ENCODE measurements around the gene GMEB1.
"Not testable (repeated sequence)": the region's sequence is repeated elsewhere in the genome, so short reads cannot be mapped to it uniquely, and the experiment has no call there.

Gene GMEB1

DNA sequence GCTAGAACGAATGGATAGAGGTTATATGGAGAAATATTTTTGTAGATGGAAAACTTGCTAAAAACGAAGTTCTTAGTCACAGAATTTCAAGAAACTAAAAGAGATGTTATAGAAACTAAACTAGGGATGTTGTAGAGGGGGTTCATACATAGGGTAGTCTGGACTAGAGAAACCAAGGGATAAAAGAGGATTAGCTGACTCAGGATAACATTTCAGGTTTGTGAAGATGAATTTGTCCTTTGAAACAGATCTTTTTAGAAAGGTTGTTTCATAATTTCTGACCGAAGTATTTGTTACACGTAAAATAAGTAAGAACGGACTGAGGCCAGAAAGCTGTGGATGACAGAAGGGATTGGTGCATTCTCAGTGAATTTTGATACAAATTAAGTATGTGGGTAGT lies 81.7 kb downstream of the GMEB1 start:
- DNase-seq (ENCODE audit: low read depth in 3 of 3, low spot score in 1 of 3), result no peak

DNA sequence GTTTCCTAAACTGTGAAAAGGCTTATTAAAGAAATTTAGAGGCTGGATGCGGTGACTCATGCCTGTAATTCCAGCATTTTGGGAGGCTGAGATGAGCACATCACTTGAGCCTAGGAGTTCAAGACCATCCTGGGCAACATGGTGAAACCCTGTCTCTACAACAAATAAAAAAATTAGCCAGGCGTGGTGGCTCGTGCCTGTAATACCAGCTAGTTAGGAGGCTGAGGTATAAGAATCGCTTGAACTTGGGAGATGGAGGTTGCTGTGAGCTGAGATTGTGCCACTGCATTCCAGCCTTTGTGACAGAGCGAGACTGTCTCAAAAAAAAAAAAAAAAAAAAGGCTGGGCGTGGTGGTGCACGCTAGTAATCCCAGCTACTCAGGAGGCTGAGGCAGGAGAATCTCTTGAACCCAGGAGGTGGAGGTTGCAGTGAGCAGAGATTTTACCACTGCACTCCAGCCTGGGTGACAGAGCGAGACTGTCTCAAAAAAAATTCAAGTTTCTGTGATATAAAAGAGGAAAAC lies 82.2 kb downstream of the GMEB1 start:
- DNase-seq (ENCODE audit: low read depth in 3 of 3, low spot score in 1 of 3), result not testable (repeated sequence)

DNA sequence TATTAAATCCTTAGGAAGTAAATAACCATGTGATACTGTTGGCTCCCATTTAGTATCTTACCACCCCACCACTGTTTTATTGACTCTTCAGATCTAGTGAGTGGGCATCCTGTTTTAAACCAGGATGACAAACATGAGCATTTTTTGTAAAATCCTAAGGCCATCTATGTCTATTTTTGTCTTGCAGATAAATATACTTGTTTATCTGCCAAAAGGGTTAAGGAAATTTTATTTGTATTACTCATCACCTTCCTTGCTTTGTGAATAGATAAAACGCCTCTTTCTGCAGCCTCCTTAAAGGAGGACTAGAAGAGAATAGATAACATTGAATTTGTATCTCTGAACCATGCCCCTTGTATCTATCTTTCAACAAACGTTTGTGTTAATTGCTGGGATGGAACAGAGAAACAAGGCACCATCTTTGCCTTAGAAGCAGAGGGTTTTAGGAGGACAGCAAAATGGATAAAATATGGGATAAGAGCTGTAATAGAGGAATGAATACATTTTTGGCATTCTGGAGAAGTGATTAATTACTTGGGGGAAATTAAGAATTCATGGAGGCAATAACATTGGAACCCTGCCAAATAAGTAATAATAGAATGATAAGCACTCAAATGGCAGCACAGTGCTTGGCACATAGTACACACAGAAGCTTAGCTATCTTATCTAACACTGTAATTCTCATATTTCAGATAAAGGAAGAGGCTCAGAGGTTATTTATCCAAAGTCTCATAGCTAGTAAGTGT lies 82.9 kb downstream of the GMEB1 start:
- no peak for DNase-seq (ENCODE audit: low read depth in 3 of 3, low spot score in 1 of 3)

DNA sequence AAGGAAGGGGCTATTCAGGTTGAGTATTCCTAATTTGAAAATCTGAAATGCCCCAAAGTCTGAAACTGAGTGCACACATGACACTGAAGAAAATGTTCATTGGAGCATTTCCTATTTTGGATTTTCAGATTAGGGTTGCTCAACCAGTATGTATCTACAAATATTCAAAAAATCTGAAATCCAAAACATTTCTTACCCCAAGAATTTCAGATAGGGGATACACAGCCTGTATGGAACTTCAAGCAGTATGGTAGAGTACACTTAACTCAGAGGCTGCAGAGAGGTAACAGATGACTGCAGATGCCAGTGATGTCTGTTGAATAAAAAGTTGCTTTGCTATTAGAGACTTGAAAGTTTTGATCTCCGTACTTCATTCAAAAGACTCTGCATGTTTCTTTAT lies 87.1 kb downstream of the GMEB1 start:
- DNase-seq (ENCODE audit: low read depth in 3 of 3, low spot score in 1 of 3), result no peak

DNA sequence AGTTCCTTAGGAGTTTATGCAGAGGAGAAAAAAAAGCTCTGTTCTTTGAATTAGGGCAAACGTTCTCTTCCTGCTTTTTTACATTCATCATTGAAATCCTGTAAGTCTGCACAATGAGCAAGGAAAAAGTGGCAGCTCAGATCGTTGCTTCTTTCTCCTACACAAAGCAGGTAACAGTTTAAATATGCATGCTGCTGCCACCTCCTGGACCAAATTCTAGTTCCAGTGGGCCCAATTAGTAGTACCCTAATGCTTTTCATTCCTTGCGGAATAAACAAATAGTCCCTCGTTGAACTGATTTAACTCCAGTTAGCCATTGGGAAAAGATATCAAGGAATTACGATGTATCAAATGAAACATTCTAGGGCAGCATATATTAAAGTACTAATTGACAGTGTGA lies 88.3 kb downstream of the GMEB1 start:
- no peak for DNase-seq (ENCODE audit: low read depth in 3 of 3, low spot score in 1 of 3)

DNA sequence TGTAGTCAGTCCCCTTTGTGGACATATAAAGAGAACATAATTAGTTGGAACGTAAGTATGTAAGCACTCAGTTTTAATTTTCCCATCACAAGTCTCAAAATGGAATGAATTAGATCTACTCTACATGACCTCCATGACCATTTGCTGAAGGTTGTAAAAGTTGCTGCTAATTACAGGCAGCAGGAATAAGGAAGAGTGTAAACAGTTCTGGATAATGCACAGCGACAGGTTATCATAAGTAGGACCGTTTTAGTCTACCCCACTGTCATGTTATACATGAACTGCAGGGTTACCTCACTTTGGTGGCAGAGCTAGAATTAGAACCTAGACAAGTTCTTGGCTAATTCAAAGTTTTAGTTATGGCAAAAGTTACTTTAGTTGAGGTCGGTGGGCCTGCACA lies 89.8 kb downstream of the GMEB1 start:
- DNase-seq (ENCODE audit: low read depth in 3 of 3, low spot score in 1 of 3), result no peak

DNA sequence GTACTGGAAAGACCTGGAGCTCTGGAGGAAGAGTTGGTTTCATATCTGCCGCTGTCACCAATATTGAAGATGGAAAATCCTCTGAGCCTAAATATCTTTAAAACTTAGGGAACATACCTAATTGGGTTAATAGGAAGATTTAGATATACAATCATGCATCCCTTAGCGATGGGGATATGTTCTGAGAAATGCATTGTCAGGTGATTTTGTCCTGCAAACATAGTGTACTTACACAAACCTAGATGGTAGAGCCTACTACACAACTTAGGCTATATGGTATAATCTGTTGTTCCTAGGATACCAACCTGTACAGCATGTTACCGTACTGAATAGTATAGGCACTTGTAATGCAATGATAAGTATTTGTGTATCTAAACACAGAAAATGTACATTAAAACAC lies 90.7 kb downstream of the GMEB1 start:
- DNase-seq (ENCODE audit: low read depth in 3 of 3, low spot score in 1 of 3), result no peak

DNA sequence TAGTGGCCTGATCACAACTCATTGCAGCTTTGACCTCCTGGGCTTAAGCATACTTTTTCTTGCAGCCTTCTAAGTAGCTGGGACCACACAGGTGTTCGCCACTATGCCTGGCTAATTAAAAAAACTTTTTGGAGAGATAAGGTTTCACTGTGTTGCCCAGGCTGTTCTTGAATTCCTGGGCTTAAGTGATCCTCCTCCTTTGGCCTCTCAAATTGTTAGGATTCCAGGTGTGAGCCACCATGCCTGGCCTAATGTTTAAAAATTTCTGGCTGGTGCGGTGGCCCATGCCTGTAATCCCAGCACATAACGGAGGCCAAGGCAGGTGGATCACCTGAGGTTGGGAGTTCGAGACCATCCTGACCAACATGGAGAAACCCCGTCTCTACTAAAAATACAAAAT lies 92.6 kb downstream of the GMEB1 start:
- no peak for DNase-seq (ENCODE audit: low read depth in 3 of 3, low spot score in 1 of 3)

DNA sequence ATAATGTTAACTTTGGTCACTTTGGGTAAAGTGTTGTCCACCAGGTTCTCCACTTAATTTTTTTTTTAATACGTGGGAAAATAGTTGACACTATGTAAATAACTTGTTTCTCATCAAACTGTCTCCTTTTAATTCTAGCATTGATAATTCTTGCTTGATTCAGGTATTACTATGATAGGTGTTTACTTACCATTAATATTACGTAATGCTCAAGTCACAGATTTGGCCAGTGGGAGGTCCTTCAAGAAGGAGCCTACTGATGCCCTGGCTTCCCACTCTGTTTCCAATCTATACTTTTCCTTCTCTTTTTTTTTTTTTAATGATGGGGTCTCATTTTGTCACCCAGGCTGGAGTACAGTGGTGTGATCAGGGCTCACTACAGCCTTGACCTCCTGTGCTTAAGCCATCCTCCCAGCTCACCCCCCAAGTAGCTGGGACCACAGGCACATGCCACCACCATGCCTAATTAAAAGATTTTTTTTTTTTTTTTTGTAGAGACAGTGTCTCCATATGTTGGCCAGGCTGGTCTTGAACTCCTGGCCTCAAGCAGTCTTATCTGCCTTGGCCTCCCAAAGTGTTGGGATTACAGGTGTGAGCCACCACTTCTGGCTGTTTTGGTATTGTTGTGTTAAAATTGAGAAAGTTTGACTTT lies 98.1 kb downstream of the GMEB1 start:
- DNase-seq (ENCODE audit: low read depth in 3 of 3, low spot score in 1 of 3), result no peak
